ENCODE results near the gene BTBD6. TPM values are rescaled to one million over a fixed set of nuclear protein-coding genes. Genes with fewer than 3 reads are reported as not detected.

The BTBD6 gene
- total RNA-seq, 6 experiments from 2014 or later = 44.3 to 58.6 (median 53.2) TPM

DNA sequence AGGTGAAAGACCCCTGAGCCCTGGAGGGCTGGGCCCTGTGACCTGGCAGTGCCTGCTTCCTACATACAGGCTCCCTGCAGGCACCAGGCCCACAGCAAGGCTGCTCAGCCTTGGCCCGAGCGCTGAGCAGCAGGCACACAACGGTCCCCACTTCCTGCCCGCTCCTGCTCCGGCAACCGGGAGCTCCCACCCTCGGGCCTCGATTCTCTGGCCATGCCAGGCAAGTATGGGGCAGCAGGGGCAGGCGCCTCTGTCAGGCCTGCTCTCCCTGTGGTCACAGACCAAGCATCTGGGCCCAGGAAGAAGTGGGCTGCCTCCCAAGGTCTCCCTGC, 36.6 kb upstream of the BTBD6 start:
- H3K4me1 Mint-ChIP-seq (ENCODE audit: low read depth) = no peaks in the 10 kb centered on the region
- no peak for TF ChIP-seq CTCF (IDR thresholded peaks at IDR 0.05)
- peaks cover 5% of the 10 kb centered on the region for H3K36me3 Mint-ChIP-seq (ENCODE audit: low read depth)
- DNase-seq = no peak
- no peaks in the 10 kb centered on the region for H3K9me3 Mint-ChIP-seq
- no peaks in the 10 kb centered on the region; the same call in 1 of the 2 replicates for H3K27me3 Mint-ChIP-seq (ENCODE audit: insufficient read depth)
- H3K4me3 Mint-ChIP-seq = no peak overlapping the region
- H3K27ac Mint-ChIP-seq = no peak overlapping the region

DNA sequence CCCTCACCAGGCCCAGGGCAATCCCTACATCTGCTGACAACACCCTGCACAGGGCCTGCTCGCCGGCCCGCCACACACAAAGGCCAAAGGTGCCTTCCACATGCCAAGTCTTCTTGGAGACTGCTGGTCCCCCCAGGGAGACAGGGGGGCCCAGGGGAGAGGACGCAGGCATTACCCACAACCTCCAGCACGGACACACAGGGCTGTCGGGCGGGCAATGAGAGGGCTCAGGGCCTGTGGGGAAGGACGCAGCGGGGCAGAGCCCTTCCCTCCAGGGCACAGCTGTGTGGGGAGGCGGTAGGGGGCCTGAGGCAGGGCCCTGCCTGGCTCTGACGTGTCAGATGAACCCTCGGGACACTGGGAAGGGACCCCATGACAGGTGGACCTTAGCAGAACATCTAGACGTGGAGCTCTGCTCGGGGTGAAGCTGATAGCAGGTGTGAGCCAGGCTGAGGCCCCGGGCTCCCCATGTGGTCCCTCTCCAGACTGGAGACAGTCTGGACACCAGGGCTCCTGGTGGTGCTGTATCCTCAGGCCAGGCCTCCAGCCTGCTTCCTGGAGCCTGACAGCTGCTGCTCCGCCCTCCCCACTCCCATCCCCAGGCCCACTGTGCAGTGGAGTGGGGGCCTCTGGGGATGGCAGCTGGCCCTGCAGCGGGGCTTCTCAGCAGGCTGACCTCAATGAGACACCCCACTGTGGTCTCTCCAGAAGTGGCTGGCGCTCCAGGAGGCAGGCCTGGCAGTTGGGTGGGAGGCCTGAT, 35.6 kb upstream of the BTBD6 start:
- no peak for DNase-seq

DNA sequence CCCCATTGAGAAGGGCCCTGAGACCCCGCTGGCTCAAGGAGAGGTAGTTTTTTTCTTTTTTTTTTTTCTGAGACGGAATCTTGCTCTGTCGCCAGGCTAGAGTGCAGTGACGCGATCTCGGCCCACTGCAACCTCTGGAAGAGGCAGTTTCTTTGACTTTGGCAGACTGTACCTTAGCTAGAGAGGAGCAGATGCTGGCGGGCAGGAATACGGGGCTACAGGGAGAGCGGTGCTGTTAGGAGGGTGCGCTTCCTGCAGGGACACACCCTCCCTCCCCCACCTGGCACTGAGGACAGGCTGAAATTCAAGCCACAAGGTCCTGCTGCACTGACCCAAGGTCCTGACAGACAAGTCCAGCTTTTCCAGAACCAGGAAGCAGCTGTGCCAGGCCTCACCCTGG, 35.0 kb upstream of the BTBD6 start:
- peaks cover 5% of the 10 kb centered on the region for H3K36me3 Mint-ChIP-seq (ENCODE audit: low read depth)
- H3K27me3 Mint-ChIP-seq (ENCODE audit: insufficient read depth) = no peaks in the 10 kb centered on the region; the same call in 1 of the 2 replicates
- H3K4me1 Mint-ChIP-seq (ENCODE audit: low read depth) = no peaks in the 10 kb centered on the region
- H3K9me3 Mint-ChIP-seq = no peaks in the 10 kb centered on the region
- TF ChIP-seq CTCF (IDR thresholded peaks at IDR 0.05) = no peak
- no peak overlapping the region for H3K27ac Mint-ChIP-seq
- no peak overlapping the region for H3K4me3 Mint-ChIP-seq
- no peak for DNase-seq

More for the DNA sequence above, 35.6 kb upstream of the BTBD6 start:
- Mint-ChIP-seq H3K4me3 (no peak overlapping the region), H3K9me3 (no peaks in the 10 kb centered on the region), H3K36me3 (ENCODE audit: low read depth) (peaks cover 5% of the 10 kb centered on the region), H3K27me3 (ENCODE audit: insufficient read depth) (no peaks in the 10 kb centered on the region; the same call in 1 of the 2 replicates), H3K4me1 (ENCODE audit: low read depth) (no peaks in the 10 kb centered on the region), H3K27ac (no peak overlapping the region)
- TF ChIP-seq CTCF (IDR thresholded peaks at IDR 0.05) = no peak

- DNase-seq = no peak
- Mint-ChIP-seq H3K27me3 (ENCODE audit: insufficient read depth) (peaks cover 2% of the 10 kb centered on the region; the same call in 1 of the 2 replicates), H3K4me1 (ENCODE audit: low read depth) (no peaks in the 10 kb centered on the region), H3K9me3 (no peaks in the 10 kb centered on the region), H3K36me3 (ENCODE audit: low read depth) (peaks cover 11% of the 10 kb centered on the region), H3K27ac (no peak overlapping the region), H3K4me3 (no peak overlapping the region)
- TF ChIP-seq CTCF (IDR thresholded peaks at IDR 0.05) = no peak
Measured at GRCh38 chr14:105214324-105214915, 33.9 kb upstream of the BTBD6 start.

DNA sequence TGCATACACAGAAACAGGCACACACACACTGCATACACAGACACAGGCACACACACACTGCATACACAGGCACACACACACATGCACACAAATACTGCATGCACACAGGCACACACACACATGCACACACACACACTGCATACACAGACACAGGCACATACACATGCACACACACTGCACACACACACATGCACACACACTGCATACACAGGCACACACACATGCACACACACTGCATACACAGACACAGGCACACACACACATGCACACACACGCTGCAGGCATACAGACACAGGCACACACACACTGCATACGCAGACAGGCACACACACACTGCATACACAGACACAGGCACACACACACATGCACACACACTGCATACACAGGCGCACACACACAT, 32.7 kb upstream of the BTBD6 start:
- Mint-ChIP-seq H3K36me3 (ENCODE audit: low read depth) (peaks cover 12% of the 10 kb centered on the region), H3K9me3 (no peaks in the 10 kb centered on the region), H3K4me1 (ENCODE audit: low read depth) (no peaks in the 10 kb centered on the region), H3K27me3 (ENCODE audit: insufficient read depth) (peaks cover 2% of the 10 kb centered on the region; the same call in 1 of the 2 replicates), H3K4me3 (no peak overlapping the region), H3K27ac (no peak overlapping the region)
- no peak for DNase-seq
- TF ChIP-seq CTCF (IDR thresholded peaks at IDR 0.05) = no peak

Data from HFFc6 (cell line).